RPMI8226 (cell line): ENCODE measurements around the gene PTGR3.

Source experiments
- DNase-seq: peaks from one replicate; pipeline ENCODE4 v3.0.0-alpha.2; 2015

PTGR3 gene

GRCh38 chr18:75168619-75169018 lies 40.3 kb downstream of the PTGR3 start:
- no peak for DNase-seq

GRCh38 chr18:75167759-75168618 lies 41.0 kb downstream of the PTGR3 start:
- DNase-seq = peak; percentile 27

- DNase-seq = no peak
Measured at GRCh38 chr18:75167137-75167536, 41.8 kb downstream of the PTGR3 start.

- DNase-seq = no peak
Measured at GRCh38 chr18:75165926-75166325, 43.0 kb downstream of the PTGR3 start.

- DNase-seq = peak; percentile 53
Measured at GRCh38 chr18:75164479-75164878, 44.5 kb downstream of the PTGR3 start.

GRCh38 chr18:75163736-75164135 lies 45.2 kb downstream of the PTGR3 start:
- DNase-seq = no peak

GRCh38 chr18:75162978-75163377 lies 46.0 kb downstream of the PTGR3 start:
- DNase-seq = no peak

GRCh38 chr18:75162467-75162866 lies 46.5 kb downstream of the PTGR3 start:
- DNase-seq = no peak

GRCh38 chr18:75161256-75162028 lies 47.5 kb downstream of the PTGR3 start:
- DNase-seq = peak; percentile 72

- no peak for DNase-seq
Measured at GRCh38 chr18:75160364-75160763, 48.6 kb downstream of the PTGR3 start.

GRCh38 chr18:75159646-75160356 lies 49.1 kb downstream of the PTGR3 start:
- DNase-seq = no peak

GRCh38 chr18:75159238-75159518 lies 49.8 kb downstream of the PTGR3 start:
- no peak for DNase-seq
